ENCODE measurements around the gene VANGL2. TPM values are rescaled to one million over a fixed set of nuclear protein-coding genes. Genes with fewer than 3 reads are reported as not detected.

VANGL2 gene
- polyA plus RNA-seq, 2 of the 4 experiments (the other 2 are of a cell fraction): 3.9 to 4.1 TPM

DNA sequence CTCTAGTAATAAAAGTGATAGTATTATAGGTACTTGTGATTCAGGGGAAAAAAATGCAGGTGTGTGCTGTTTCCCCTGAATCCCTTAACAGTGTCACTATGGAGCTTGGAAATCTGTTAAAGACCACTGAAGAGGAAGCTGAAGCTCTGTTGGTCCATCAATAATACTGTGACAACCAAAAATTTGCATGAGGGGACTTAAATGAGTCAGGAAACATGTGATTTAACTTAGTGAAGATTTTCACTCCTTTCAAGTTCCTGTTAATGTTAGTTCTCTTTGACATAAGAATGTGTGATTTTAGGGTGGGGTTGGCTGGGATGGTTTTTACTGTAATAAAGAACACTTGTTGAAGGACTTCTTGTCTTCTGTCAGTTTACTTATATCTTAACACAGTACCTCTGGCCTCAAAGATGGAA lies 32.0 kb downstream of the VANGL2 start:
- DNase-seq (ENCODE audit: low read depth in 1 of 2, low spot score in 1 of 2) (no peak), FAIRE-seq (no peak), ATAC-seq (no peak)
- Histone ChIP-seq H3K9me3 (no peaks in the 10 kb centered on the region), H3K4me2 (no peak overlapping the region), H3K4me1 (no peaks in the 10 kb centered on the region), H3K27ac (no peak overlapping the region), H3K4me3 (no peak overlapping the region)
- ChIA-PET POLR2A (no interaction called here), CTCF (interaction anchor here (7.1 kb wide), 1 partner anchor 176 kb away, joined by 115 read pairs; no protein-coding TSS in a partner anchor)
- TF ChIP-seq CHD2 (IDR thresholded peaks at IDR 0.05; ENCODE audit: low read length, partially characterized antibody) (no peak), ZC3H11A (IDR thresholded peaks at IDR 0.05) (no peak), MAFK (IDR thresholded peaks at IDR 0.05; ENCODE audit: partially characterized antibody) (no peak), EP300 (IDR thresholded peaks at IDR 0.05) (no peak), KDM1A (IDR thresholded peaks at IDR 0.05; ENCODE audit: low read depth) (no peak), JUN (IDR thresholded peaks at IDR 0.05) (no peak), HES2 (IDR thresholded peaks at IDR 0.05) (no peak), EHF (CRISPR knock-in tag; IDR thresholded peaks at IDR 0.05) (no peak), FOXS1 (CRISPR knock-in tag; IDR thresholded peaks at IDR 0.05) (no peak), EHMT2 (IDR thresholded peaks at IDR 0.05; ENCODE audit: low read depth) (no peak)

DNA sequence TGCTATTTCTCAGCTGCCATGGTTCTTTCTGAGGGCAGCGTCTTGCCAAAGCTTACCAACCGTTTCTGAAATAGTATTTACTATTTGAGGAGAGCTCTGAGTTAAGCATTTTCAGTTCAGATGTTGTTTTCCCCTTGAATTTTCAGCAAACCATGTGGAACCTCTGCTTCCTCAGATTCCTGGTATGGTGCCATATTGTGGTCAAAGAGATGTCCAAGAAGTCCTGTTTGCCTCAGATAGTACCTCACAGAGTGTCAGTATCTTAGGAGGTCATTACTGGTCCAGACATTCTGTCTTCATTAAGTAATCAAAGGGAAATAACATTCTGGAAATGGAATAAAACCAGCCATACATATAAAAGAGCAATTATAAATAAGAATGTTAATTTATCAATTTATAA lies 36.6 kb downstream of the VANGL2 start:
- no peak for FAIRE-seq
- CTCF ChIA-PET: no interaction called here

DNA sequence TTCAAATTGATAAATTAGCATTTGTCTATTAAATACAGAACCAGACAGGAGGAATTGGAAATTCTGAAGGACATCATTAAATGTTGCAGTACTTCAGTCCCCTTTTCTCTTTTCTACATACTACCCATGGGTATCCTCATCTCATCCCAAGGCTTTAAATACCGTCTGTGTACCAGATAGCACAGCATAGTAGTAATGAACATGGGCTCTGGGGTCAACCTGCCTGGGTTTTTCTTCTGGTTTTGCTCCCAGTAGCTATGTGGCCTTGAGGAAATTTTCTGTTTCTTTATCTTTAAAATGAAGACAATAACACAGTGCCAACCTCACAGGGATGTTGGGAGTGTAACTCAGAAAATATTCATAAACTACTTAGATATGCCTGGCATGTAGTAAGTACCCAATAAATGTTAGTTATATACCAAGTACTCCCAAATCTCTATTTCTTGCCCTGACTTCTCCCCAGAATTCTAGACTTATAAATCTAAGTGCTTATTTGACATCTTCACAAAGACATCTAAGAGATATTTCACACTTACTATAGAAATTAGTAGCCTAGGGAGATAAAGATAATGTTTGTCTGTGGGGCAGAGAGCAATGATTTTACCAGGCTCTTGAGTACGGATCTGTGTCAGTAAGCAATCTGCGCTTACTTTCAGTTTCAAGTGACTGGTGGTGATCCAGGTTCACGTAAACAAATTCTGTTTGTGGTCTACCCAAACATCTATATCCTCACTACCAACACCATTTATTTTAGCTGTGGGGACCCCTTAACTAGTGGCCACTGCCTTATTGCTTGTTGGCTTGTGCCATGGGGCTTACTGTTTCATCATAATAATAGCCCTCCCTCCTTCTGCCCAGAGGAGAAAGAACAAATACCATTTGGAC lies 37.3 kb downstream of the VANGL2 start:
- Histone ChIP-seq H3K4me3 (no peak overlapping the region), H3K9me3 (no peaks in the 10 kb centered on the region), H3K27ac (no peak overlapping the region), H3K4me2 (no peak overlapping the region), H3K4me1 (no peaks in the 10 kb centered on the region)
- POLR2A ChIA-PET: interaction anchor here (0.6 kb wide), 1 partner anchor 29 kb away, joined by 6 read pairs; no protein-coding TSS in a partner anchor
- DNase-seq (ENCODE audit: low read depth in 1 of 2, low spot score in 1 of 2) (no peak), FAIRE-seq (no peak), ATAC-seq (no peak)
- TF ChIP-seq HOXB13 (CRISPR knock-in tag; IDR thresholded peaks at IDR 0.05; ENCODE audit: low read depth) (no peak), EP300 (IDR thresholded peaks at IDR 0.05) (no peak), ZSCAN20 (CRISPR knock-in tag; IDR thresholded peaks at IDR 0.05) (no peak), MAFK (IDR thresholded peaks at IDR 0.05; ENCODE audit: partially characterized antibody) (no peak), BHLHE40 (IDR thresholded peaks at IDR 0.05; ENCODE audit: low read depth, low read length) (no peak)
- WGBS (ENCODE audit: missing lambda C conversion rate): 71% methylated on average over 4 of the region's 4 CpGs
- CTCF ChIA-PET: no interaction called here

More for the DNA sequence above, 36.6 kb downstream of the VANGL2 start:
- POLR2A ChIA-PET: interaction anchor here (0.6 kb wide), 1 partner anchor 30 kb away, joined by 6 read pairs; no protein-coding TSS in a partner anchor
- no peak for DNase-seq (ENCODE audit: low read depth in 1 of 2, low spot score in 1 of 2)
- H3K4me3 ChIP-seq: no peak overlapping the region
- H3K4me1 ChIP-seq: no peaks in the 10 kb centered on the region
- no peak overlapping the region for H3K4me2 ChIP-seq
- 17% methylated on average over 2 of the region's 2 CpGs for WGBS (ENCODE audit: missing lambda C conversion rate)
- no peak for ATAC-seq
- TF ChIP-seq CHD2 (IDR thresholded peaks at IDR 0.05; ENCODE audit: low read length, partially characterized antibody) (no peak), PHF8 (IDR thresholded peaks at IDR 0.05; ENCODE audit: borderline replicate concordance, low read depth) (no peak), RAD21 (conservative IDR thresholded peaks at IDR 0.05 in 1 of 2, IDR thresholded peaks at IDR 0.05 in 1 of 2) (no peak), HOXB13 (CRISPR knock-in tag; IDR thresholded peaks at IDR 0.05; ENCODE audit: low read depth) (no peak), NFE2L2 (conservative IDR thresholded peaks at IDR 0.05; ENCODE audit: low read length) (no peak), ZFP36 (IDR thresholded peaks at IDR 0.05; ENCODE audit: borderline replicate concordance, partially characterized antibody) (no peak), MYC (IDR thresholded peaks at IDR 0.05; ENCODE audit: borderline replicate concordance, low read length) (no peak), USF2 (IDR thresholded peaks at IDR 0.05) (no peak), RFX5 (IDR thresholded peaks at IDR 0.05) (no peak), BHLHE40 (IDR thresholded peaks at IDR 0.05; ENCODE audit: low read depth, low read length) (no peak), CEBPB (IDR thresholded peaks at IDR 0.05) (no peak), POLR2A (IDR thresholded peaks at IDR 0.05; ENCODE audit: low read length) (no peak), JUNB (IDR thresholded peaks at IDR 0.05) (no peak), EP300 (IDR thresholded peaks at IDR 0.05) (no peak), HES2 (IDR thresholded peaks at IDR 0.05) (no peak), NR3C1 (IDR thresholded peaks at IDR 0.05) (no peak), JUN (IDR thresholded peaks at IDR 0.05) (no peak), HOXA7 (CRISPR knock-in tag; IDR thresholded peaks at IDR 0.05) (no peak)
- H3K9me3 ChIP-seq: no peaks in the 10 kb centered on the region
- no peak overlapping the region for H3K27ac ChIP-seq

Data from A549 (cell line).